GM12865 (cell line): Measurements from ENCODE around the gene LAMB2.

Source experiments
- DNase-seq: peaks from one replicate; pipeline ENCODE4 v3.0.0; 2010; ENCODE audit warnings: low read depth
- H3K4me3 ChIP-seq: 2 replicates; pipeline ENCODE4 v1.5.1; 2011; ENCODE audit warnings: mild to moderate bottlenecking, low read depth, low read length, control low read depth
- CTCF ChIP-seq: IDR thresholded peaks from 2 replicates; pipeline ENCODE4 v1.5.1; 2011; ENCODE audit warnings: low read length, control low read depth, low read depth, inconsistent platforms; ENCODE audit not compliant: insufficient read depth; ENCODE audit errors: missing control alignments

Gene LAMB2

GRCh38 chr3:49135499-49135898 lies 2.6 kb upstream of the LAMB2 start:
- no peak for DNase-seq
- H3K4me3 ChIP-seq = no peak overlapping the region
- no peak for TF ChIP-seq CTCF

GRCh38 chr3:49134471-49135265 lies 1.8 kb upstream of the LAMB2 start:
- no peak for DNase-seq
- TF ChIP-seq CTCF = no peak
- no peak overlapping the region for H3K4me3 ChIP-seq

- no peak overlapping the region for H3K4me3 ChIP-seq
- no peak for DNase-seq
- TF ChIP-seq CTCF = no peak
These were observed 539 bp upstream of the LAMB2 start for GRCh38 chr3:49133226-49133951.

- no peak overlapping the region for H3K4me3 ChIP-seq
- TF ChIP-seq CTCF = no peak
- no peak for DNase-seq
These were observed 795 bp downstream of the LAMB2 start for GRCh38 chr3:49132073-49132436.

GRCh38 chr3:49131576-49131975 lies 1.3 kb downstream of the LAMB2 start:
- DNase-seq = no peak
- no peak overlapping the region for H3K4me3 ChIP-seq
- TF ChIP-seq CTCF = no peak

- no peak for TF ChIP-seq CTCF
- DNase-seq = no peak
- H3K4me3 ChIP-seq = no peak overlapping the region
These were observed 1.8 kb downstream of the LAMB2 start for GRCh38 chr3:49131040-49131439.
